Coronary artery (tissue), 2 donors: ENCODE data around the gene FLT3.
A peak's percentile ranks its signal among the peaks of the same experiment; 100 is the strongest.

Source experiments
- DNase-seq: peaks from one replicate; pipeline ENCODE4 v3.0.0-alpha.2; 2017; ENCODE audit warnings: low spot score
- H3K27ac ChIP-seq, 2 donors: fragments of 200-600 bp; sonication (generic); one replicate each; pipeline ENCODE4 v1.5.1; 2016 to 2019
- H3K4me3 ChIP-seq: fragments of 200-600 bp; sonication (generic); 2 replicates; pipeline ENCODE4 v1.5.1; 2016; ENCODE audit warnings: mild to moderate bottlenecking, moderate library complexity
- CTCF ChIP-seq: fragments of 200-600 bp; sonication (generic); IDR thresholded peaks from one replicate; pipeline ENCODE4 v1.5.1; 2019; ENCODE audit warnings: antibody characterized with exemption

Gene FLT3

GRCh38 chr13:28138012-28138755, 37.8 kb upstream of the FLT3 start, which contains the start of gene PAN3:
Gene PAN3, plus strand, starts transcription at chr13:28138545. Its CDS starts 113 bp downstream, at chr13:28138658.
- Histone ChIP-seq H3K27ac (peak within 1 kb of the TSS; percentile 94 to 96), H3K4me3 (peak within 1 kb of the TSS; percentile 90)
- no peak for TF ChIP-seq CTCF
- DNase-seq = peak; percentile 89

- Histone ChIP-seq H3K27ac (peak overlapping the region; percentile 94 to 96), H3K4me3 (peak overlapping the region; percentile 90)
- no peak for TF ChIP-seq CTCF
- no peak for DNase-seq
These were observed 37.2 kb upstream of the FLT3 start for GRCh38 chr13:28137596-28137995.

GRCh38 chr13:28136916-28137315, 36.5 kb upstream of the FLT3 start:
- TF ChIP-seq CTCF = no peak

GRCh38 chr13:28131646-28132045, 31.3 kb upstream of the FLT3 start:
- DNase-seq = no peak
- no peak for TF ChIP-seq CTCF

More at GRCh38 chr13:28136916-28137315, 36.5 kb upstream of the FLT3 start:
- H3K4me3 ChIP-seq = peak overlapping the region; percentile 90
- H3K27ac ChIP-seq = no peak overlapping the region
- DNase-seq = no peak

GRCh38 chr13:28129911-28130693, 29.7 kb upstream of the FLT3 start:
- Histone ChIP-seq H3K27ac (no peak overlapping the region), H3K4me3 (no peak overlapping the region)
- no peak for DNase-seq
- TF ChIP-seq CTCF = no peak

More at GRCh38 chr13:28131646-28132045, 31.3 kb upstream of the FLT3 start:
- Histone ChIP-seq H3K27ac (no peak overlapping the region), H3K4me3 (no peak overlapping the region)

GRCh38 chr13:28128926-28129325, 28.6 kb upstream of the FLT3 start:
- DNase-seq = no peak
- TF ChIP-seq CTCF = no peak
- Histone ChIP-seq H3K4me3 (no peak overlapping the region), H3K27ac (no peak overlapping the region)
